LNCaP clone FGC (cell line): ENCODE data around the gene DNAAF2.
A peak's percentile ranks its signal among the peaks of the same experiment; 100 is the strongest.
"Not testable (repeated sequence)": the region's sequence is repeated elsewhere in the genome, so short reads cannot be mapped to it uniquely, and the experiment has no call there.

Experiments used
- DNase-seq: peaks from one replicate; pipeline ENCODE4 v3.0.0-alpha.2; 2011; ENCODE audit warnings: low read depth
- H3K4me3 ChIP-seq: 2 replicates; pipeline ENCODE4 v1.5.1; 2011; ENCODE audit warnings: mild to moderate bottlenecking, low read depth, low read length, control low read depth
- CTCF ChIP-seq: IDR thresholded peaks from 2 replicates; pipeline ENCODE4 v1.5.1; 2012; ENCODE audit warnings: mild to moderate bottlenecking; ENCODE audit not compliant: control insufficient read depth, insufficient read depth; ENCODE audit errors: extremely low read depth

Gene DNAAF2

GRCh38 chr14:49620182-49621113, 14.6 kb downstream of the DNAAF2 start, which contains the start of the genes MGAT2 and RPL36AL:
MGAT2 (plus strand) TSS chr14:49620799; CDS start chr14:49621269, 470 bp downstream.
RPL36AL (minus strand) TSS chr14:49620626; CDS start chr14:49619104, 1,522 bp downstream.
- H3K4me3 ChIP-seq, result peak within 1 kb of the TSS; percentile 77
- TF ChIP-seq CTCF, result 0 out of 2 replicates have a peak, but pooled peaks have one; percentile 18

DNA sequence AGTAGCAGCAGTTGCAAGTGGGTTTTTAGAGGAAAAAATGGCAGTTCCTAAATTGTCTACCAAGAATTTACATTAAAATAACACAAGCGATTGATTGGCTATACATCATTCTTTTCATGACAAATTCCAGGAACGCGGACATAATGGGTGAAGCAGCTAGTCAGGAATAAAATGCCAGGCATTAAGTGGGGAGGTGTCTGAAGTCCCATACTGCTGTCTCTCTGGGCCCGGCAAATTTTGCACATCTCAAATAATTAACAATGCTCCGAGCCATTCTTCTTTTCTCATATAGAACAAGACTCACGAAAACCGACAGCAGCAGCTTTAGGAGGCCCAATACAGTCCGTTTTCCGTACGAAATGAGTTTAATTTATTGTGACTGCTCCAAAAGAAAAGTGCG, 15.3 kb downstream of the DNAAF2 start:
- no peak for DNase-seq
- TF ChIP-seq CTCF, result no peak
- H3K4me3 ChIP-seq, result peak overlapping the region; percentile 77

More at GRCh38 chr14:49620182-49621113, 14.6 kb downstream of the DNAAF2 start, which contains the start of the genes MGAT2 and RPL36AL:
- DNase-seq, result peak; percentile 97

DNA sequence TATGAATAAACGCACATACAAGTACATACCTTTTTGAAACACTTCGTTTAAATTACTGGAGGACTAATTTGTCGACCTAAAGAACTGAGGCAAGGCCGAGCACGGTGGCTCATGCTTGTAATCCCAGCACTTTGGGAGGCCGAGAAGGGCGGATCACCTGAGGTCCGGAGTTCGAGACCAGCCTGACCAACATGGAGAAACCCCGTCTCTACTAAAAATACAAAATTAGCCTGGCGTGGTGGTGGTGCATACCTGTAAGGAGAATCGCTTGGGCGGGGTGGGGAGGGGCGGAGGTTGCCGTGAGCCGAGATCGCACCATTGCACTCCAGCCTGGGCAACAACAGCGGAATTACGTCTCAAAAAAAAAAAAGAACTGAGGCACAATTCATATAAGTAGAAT, 15.8 kb downstream of the DNAAF2 start:
- peak overlapping the region; percentile 77 for H3K4me3 ChIP-seq
- DNase-seq, result not testable (repeated sequence)

DNA sequence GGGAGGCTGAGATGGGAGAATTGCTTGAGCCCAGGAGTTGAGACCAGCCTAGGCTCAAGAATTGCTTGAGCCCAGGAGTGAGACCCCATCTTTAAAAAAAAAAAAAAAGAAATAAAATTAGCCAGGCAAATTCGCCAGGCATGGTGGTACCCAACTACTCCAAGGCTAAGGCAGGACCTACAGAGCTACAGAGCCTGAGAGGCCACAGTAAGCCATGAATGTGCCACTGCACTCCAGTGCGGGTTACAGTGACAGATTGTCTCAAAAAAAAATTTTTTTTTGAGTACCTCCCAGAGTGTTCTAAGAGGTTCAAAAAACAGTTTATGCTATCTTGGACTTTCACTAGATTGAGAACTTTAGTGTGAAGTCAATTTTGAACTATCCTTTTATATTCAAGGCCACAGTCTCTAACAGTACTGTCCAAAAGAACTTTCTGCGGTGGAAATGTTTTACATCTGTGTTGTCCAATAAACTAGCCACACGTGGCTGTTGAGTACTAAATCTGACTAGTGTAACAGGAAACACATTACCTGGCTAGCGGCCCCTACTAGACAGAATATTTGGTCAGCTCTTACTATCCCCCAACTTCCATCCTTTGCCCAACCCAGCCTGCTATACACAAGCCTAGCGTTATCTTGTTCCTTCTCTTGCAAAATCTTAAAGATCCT, 17.1 kb downstream of the DNAAF2 start:
- no peak overlapping the region for H3K4me3 ChIP-seq
- no peak for TF ChIP-seq CTCF
- DNase-seq, result no peak

DNA sequence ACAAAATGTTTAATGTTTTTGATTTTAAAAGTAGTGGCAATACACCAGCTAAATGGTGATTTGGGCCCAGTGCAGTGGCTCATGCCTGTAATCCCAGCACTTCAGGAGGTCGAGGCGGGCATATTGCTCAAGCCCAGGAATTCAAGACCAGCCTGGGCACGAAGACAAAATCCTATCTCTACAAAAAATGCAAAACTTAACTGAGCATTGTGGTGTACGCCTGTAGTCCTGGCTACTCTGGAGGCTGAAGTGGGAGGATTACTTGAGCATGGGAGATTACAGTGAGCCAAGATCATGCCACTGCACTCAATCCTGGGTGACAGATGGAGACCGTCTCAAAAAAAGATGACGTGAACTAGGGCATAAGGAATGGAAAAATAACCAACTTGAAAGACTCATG, 19.3 kb downstream of the DNAAF2 start:
- no peak for DNase-seq
- TF ChIP-seq CTCF, result no peak
- no peak overlapping the region for H3K4me3 ChIP-seq

DNA sequence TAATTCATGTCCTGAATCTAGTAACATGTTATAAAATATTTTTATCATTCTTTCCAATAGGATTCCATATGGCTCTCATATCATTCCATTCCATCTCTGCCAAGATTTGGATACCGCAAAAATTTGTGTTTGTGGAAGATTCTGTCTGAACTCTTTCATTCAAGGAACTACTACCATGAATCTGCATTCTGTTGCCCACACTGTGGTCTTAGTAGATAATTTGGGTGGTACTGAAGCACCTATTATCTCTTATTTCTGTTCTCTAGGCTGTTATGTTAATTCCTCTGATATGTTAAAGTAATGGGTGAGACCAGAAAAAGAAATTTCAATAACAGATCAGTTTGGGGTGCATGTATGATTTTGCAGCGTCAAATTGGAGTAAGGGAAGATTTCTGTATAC, 20.8 kb downstream of the DNAAF2 start:
- H3K4me3 ChIP-seq, result no peak overlapping the region
- TF ChIP-seq CTCF, result no peak
- no peak for DNase-seq

DNA sequence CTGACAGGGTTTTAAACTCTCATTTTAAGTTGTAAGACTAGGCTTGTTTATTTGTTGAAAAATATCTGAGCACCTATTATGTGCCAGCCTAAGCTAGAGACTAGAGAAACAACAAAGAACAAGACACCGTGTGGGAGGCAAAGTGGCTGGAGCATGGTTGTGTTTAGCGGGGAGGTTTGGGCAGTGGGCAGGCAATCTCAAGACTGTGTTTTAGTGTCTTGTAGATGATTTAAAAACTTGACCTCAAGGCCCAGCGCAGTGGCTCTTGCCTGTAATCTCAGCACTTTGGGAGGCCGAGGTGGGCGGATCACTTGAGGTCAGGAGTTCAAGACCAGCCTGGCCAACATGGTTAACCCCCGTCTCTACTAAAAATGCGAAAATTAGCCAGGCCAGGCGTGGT, 22.4 kb downstream of the DNAAF2 start:
- no peak for TF ChIP-seq CTCF
- H3K4me3 ChIP-seq, result no peak overlapping the region

More for the DNA sequence above, 22.4 kb downstream of the DNAAF2 start:
- no peak for DNase-seq
